MCF 10A (cell line): Measurements from ENCODE around the gene ETV3. TPM values are rescaled to one million over a fixed set of nuclear protein-coding genes. Genes with fewer than 3 reads are reported as not detected.

Source experiments
- BruUV-seq: library from RNA; stranded (reverse); fragments of 400-500 nt; replicated peaks from 2 replicates; lab custom pipeline; 2021; lab: Mats Ljungman, UMichigan
- CTCF ChIA-PET: fragments of 300-600 bp; sonication (Branson Sonifier 250); formaldehyde crosslinking; extraction: SDS; loops from one replicate; lab custom pipeline; 2021; ENCODE audit warnings: antibody characterized with exemption, inconsistent platforms; lab: Yijun Ruan, JAX
- POLR2A ChIA-PET: fragments of 300-600, 350-650 bp; sonication (Branson Sonifier 250); formaldehyde crosslinking; extraction: SDS; loops from one replicate; lab custom pipeline; 2020; ENCODE audit warnings: antibody characterized with exemption, inconsistent platforms; lab: Yijun Ruan, JAX
- DNase-seq: peaks from one replicate; pipeline ENCODE4 v3.0.0-alpha.2; 2018; ENCODE audit not compliant: unreplicated experiment
- H3K27ac Mint-ChIP-seq: one replicate; pipeline ENCODE4 v1.8.0; 2022; ENCODE audit warnings: mild to moderate bottlenecking, low read depth, mixed read lengths; ENCODE audit not compliant: unreplicated experiment
- H3K27me3 Mint-ChIP-seq: one replicate; pipeline ENCODE4 v1.8.0; 2022; ENCODE audit warnings: mixed read lengths; ENCODE audit not compliant: insufficient read depth, unreplicated experiment
- H3K36me3 Mint-ChIP-seq: one replicate; pipeline ENCODE4 v1.8.0; 2022; ENCODE audit warnings: mild to moderate bottlenecking, moderate library complexity, mixed read lengths; ENCODE audit not compliant: insufficient read depth, unreplicated experiment
- H3K4me1 Mint-ChIP-seq: one replicate; pipeline ENCODE4 v1.8.0; 2022; ENCODE audit warnings: mixed read lengths; ENCODE audit not compliant: insufficient read depth, unreplicated experiment
- H3K4me3 Mint-ChIP-seq: one replicate; pipeline ENCODE4 v1.8.0; 2022; ENCODE audit warnings: mild to moderate bottlenecking, moderate library complexity, mixed read lengths; ENCODE audit not compliant: unreplicated experiment
- H3K9me3 Mint-ChIP-seq: one replicate; pipeline ENCODE4 v1.8.0; 2022; ENCODE audit warnings: mixed read lengths; ENCODE audit not compliant: unreplicated experiment
- CTCF ChIP-seq: fragments of 200-600 bp; IDR thresholded peaks from one replicate; pipeline ENCODE4 v1.8.0; 2022; ENCODE audit warnings: antibody characterized with exemption, mild to moderate bottlenecking; ENCODE audit not compliant: unreplicated experiment
- intact Hi-C: fragments of 100-400 bp; cut with micrococcal nuclease; formaldehyde crosslinking; loops from 2 replicates; pipeline ENCODE4 v1.14.1; 2022
- total RNA-seq: library from RNA; stranded (reverse); gene quantifications from 2 replicates; pipeline ENCODE4 v1.2.3, GENCODE V29; 2022

The ETV3 gene
- total RNA-seq, 1 experiment from 2014 or later, result 28.6 TPM

GRCh38 chr1:157105298-157105987 lies 32.8 kb downstream of the ETV3 start:
- DNase-seq, result no peak
- no peaks in the 10 kb centered on the region for H3K9me3 Mint-ChIP-seq
- H3K4me1 Mint-ChIP-seq, result peaks cover 9% of the 10 kb centered on the region
- POLR2A ChIA-PET, result interaction anchor here (1.2 kb wide), 1 partner anchor 33 kb away, joined by 3 read pairs; the partner anchor contains the start of gene ETV3
- BruUV-seq, result no TSS peak
- H3K4me3 Mint-ChIP-seq, result no peak overlapping the region
- peaks cover 72% of the 10 kb centered on the region for H3K27me3 Mint-ChIP-seq
- no peak overlapping the region for H3K27ac Mint-ChIP-seq
- intact Hi-C loops, result no loop called here
- no peaks in the 10 kb centered on the region for H3K36me3 Mint-ChIP-seq
- no peak for TF ChIP-seq CTCF
- CTCF ChIA-PET, result interaction anchor here (0.6 to 11.2 kb wide), 5 partner anchors 10 to 534 kb away, joined by 3 to 125 read pairs (median 4); no protein-coding TSS in a partner anchor

- no peak overlapping the region for H3K27ac Mint-ChIP-seq
- DNase-seq, result no peak
Observed at GRCh38 chr1:157104598-157105293, 33.4 kb downstream of the ETV3 start.

GRCh38 chr1:157103268-157103667 lies 34.9 kb downstream of the ETV3 start:
- ChIA-PET POLR2A (interaction anchor here (0.7 to 1.0 kb wide), 3 partner anchors 13 to 34 kb away, joined by 3 to 5 read pairs (median 3); partner anchors contain the start of gene ETV3), CTCF (interaction anchor here (0.6 to 11.2 kb wide), 6 partner anchors 10 to 400 kb away, joined by 3 to 125 read pairs (median 4); no protein-coding TSS in a partner anchor)
- Mint-ChIP-seq H3K27ac (no peak overlapping the region), H3K27me3 (peaks cover 63% of the 10 kb centered on the region), H3K36me3 (no peaks in the 10 kb centered on the region), H3K9me3 (no peaks in the 10 kb centered on the region), H3K4me1 (peaks cover 9% of the 10 kb centered on the region), H3K4me3 (no peak overlapping the region)
- intact Hi-C loops, result no loop called here
- no peak for TF ChIP-seq CTCF
- no TSS peak for BruUV-seq
- DNase-seq, result no peak

More at GRCh38 chr1:157104598-157105293, 33.4 kb downstream of the ETV3 start:
- BruUV-seq, result no TSS peak
- no peak for TF ChIP-seq CTCF
- Mint-ChIP-seq H3K4me1 (peaks cover 9% of the 10 kb centered on the region), H3K4me3 (no peak overlapping the region), H3K9me3 (no peaks in the 10 kb centered on the region), H3K36me3 (no peaks in the 10 kb centered on the region), H3K27me3 (peaks cover 72% of the 10 kb centered on the region)
- POLR2A ChIA-PET, result no interaction called here
- intact Hi-C loops, result no loop called here
- CTCF ChIA-PET, result interaction anchor here (0.9 to 11.2 kb wide), 6 partner anchors 9 to 51 kb away, joined by 3 to 125 read pairs (median 4); no protein-coding TSS in a partner anchor

GRCh38 chr1:157101149-157101548 lies 37.0 kb downstream of the ETV3 start:
- no peaks in the 10 kb centered on the region for H3K9me3 Mint-ChIP-seq
- H3K4me3 Mint-ChIP-seq, result no peak overlapping the region
- no peak overlapping the region for H3K27ac Mint-ChIP-seq
- H3K4me1 Mint-ChIP-seq, result peaks cover 2% of the 10 kb centered on the region
- POLR2A ChIA-PET, result no interaction called here
- no peaks in the 10 kb centered on the region for H3K36me3 Mint-ChIP-seq
- DNase-seq, result no peak
- TF ChIP-seq CTCF, result no peak
- CTCF ChIA-PET, result interaction anchor here (5.3 to 11.2 kb wide), 2 partner anchors 14 to 55 kb away, joined by 51 to 125 read pairs; no protein-coding TSS in a partner anchor
- peaks cover 42% of the 10 kb centered on the region for H3K27me3 Mint-ChIP-seq
- BruUV-seq, result no TSS peak
- intact Hi-C loops, result no loop called here
